ENCODE results near the gene RBBP5.

- TF ChIP-seq CTCF (IDR thresholded peaks at IDR 0.05): no peak
- TF ChIP-seq POLR2AphosphoS5 (IDR thresholded peaks at IDR 0.05): no peak
- no peak for TF ChIP-seq EP300 (IDR thresholded peaks at IDR 0.05)
Measured at GRCh38 chr1:205064741-205065316, 56.9 kb downstream of the RBBP5 start.
